Liver (tissue), 9 donors: ENCODE measurements around the gene DEPDC5. TPM values are rescaled to one million over a fixed set of nuclear protein-coding genes. Genes with fewer than 3 reads are reported as not detected.
A peak's percentile ranks its signal among the peaks of the same experiment; 100 is the strongest.

Experiments used
- DNase-seq: peaks from one replicate; pipeline ENCODE4 v3.0.0-alpha.2; 2017; ENCODE audit warnings: low spot score
- H3K27ac ChIP-seq, 2 donors: one replicate each; pipeline ENCODE4 v1.7.0; 2013; ENCODE audit warnings: inconsistent platforms in 2 of 2, low read length in 2 of 2, control low read depth in 1 of 2, low read depth in 1 of 2, mild to moderate bottlenecking in 1 of 2
- H3K27me3 ChIP-seq, 4 donors: one replicate each; pipeline versions ENCODE4 v1.6.1 to v1.7.0; 2013; ENCODE audit warnings: low read length in 3 of 4, inconsistent platforms in 1 of 4, mild to moderate bottlenecking in 1 of 4, moderate library complexity in 1 of 4; ENCODE audit not compliant: control insufficient read depth in 4 of 4, insufficient read depth in 4 of 4
- H3K36me3 ChIP-seq, 4 donors: one replicate each; pipeline versions ENCODE4 v1.6.1 to v1.7.0; 2013; ENCODE audit warnings: low read length in 3 of 4, mild to moderate bottlenecking in 3 of 4, low read depth in 1 of 4, moderate library complexity in 1 of 4; ENCODE audit not compliant: control insufficient read depth in 4 of 4, insufficient read depth in 3 of 4
- H3K4me1 ChIP-seq, 4 donors: one replicate each; pipeline versions ENCODE4 v1.6.1 to v1.7.0; 2013; ENCODE audit warnings: low read length in 3 of 4, mild to moderate bottlenecking in 3 of 4, moderate library complexity in 1 of 4; ENCODE audit not compliant: control insufficient read depth in 4 of 4, insufficient read depth in 4 of 4
- H3K4me3 ChIP-seq, 3 donors: one replicate each; pipeline versions ENCODE4 v1.6.1 to v1.7.0; 2013; ENCODE audit warnings: low read length in 3 of 3, control low read depth in 1 of 3, low read depth in 1 of 3, mild to moderate bottlenecking in 1 of 3
- H3K9ac ChIP-seq, 2 donors: one replicate each; pipeline ENCODE4 v1.7.0; 2013; ENCODE audit warnings: low read length in 2 of 2, mild to moderate bottlenecking in 2 of 2, moderate library complexity in 2 of 2, control low read depth in 1 of 2, low read depth in 1 of 2
- H3K9me3 ChIP-seq, 4 donors: one replicate each; pipeline versions ENCODE4 v1.6.1 to v1.7.0; 2013; ENCODE audit warnings: low read length in 3 of 4; ENCODE audit not compliant: control insufficient read depth in 4 of 4
- ATF3 ChIP-seq: IDR thresholded peaks from 2 replicates; pipeline ENCODE4 v1.6.1; 2016; ENCODE audit warnings: antibody characterized with exemption
- CTCF ChIP-seq: fragments of 150-350 bp; IDR thresholded peaks from 2 replicates; pipeline ENCODE4 v1.5.1; 2017; ENCODE audit warnings: improper control_type of control experiment, low read depth, low read length; ENCODE audit not compliant: missing input control
- EGR1 ChIP-seq, 2 donors: IDR thresholded peaks; 2 replicates each; pipeline ENCODE4 v1.6.1; 2016 to 2018; ENCODE audit warnings: antibody characterized with exemption in 2 of 2, low read depth in 2 of 2
- FOXA1 ChIP-seq: IDR thresholded peaks from 2 replicates; pipeline ENCODE4 v1.6.1; 2016; ENCODE audit warnings: antibody characterized with exemption
- FOXA2 ChIP-seq: IDR thresholded peaks from 2 replicates; pipeline ENCODE4 v1.6.1; 2016; ENCODE audit warnings: antibody characterized with exemption
- GABPA ChIP-seq, 2 donors: IDR thresholded peaks in 1 of 2; conservative IDR thresholded peaks in 1 of 2; 2 replicates each; pipeline ENCODE4 v1.6.1; 2016; ENCODE audit warnings: antibody characterized with exemption in 2 of 2, mild to moderate bottlenecking in 1 of 2, moderate library complexity in 1 of 2
- HNF4A ChIP-seq, 2 donors: conservative IDR thresholded peaks; 2 replicates each; pipeline ENCODE4 v1.6.1; 2016; ENCODE audit warnings: antibody characterized with exemption in 2 of 2, mild to moderate bottlenecking in 2 of 2
- HNF4G ChIP-seq: IDR thresholded peaks from 2 replicates; pipeline ENCODE4 v1.6.1; 2016; ENCODE audit warnings: antibody characterized with exemption
- JUND ChIP-seq, 2 donors: IDR thresholded peaks; 2 replicates each; pipeline ENCODE4 v1.6.1; 2016; ENCODE audit warnings: antibody characterized with exemption in 2 of 2
- NR2F2 ChIP-seq: IDR thresholded peaks from 2 replicates; pipeline ENCODE4 v1.6.1; 2016; ENCODE audit warnings: antibody characterized with exemption
- RAD21 ChIP-seq, 2 donors: IDR thresholded peaks; 2 replicates each; pipeline ENCODE4 v1.6.1; 2016; ENCODE audit warnings: antibody characterized with exemption in 2 of 2, mild to moderate bottlenecking in 2 of 2
- RXRA ChIP-seq, 2 donors: IDR thresholded peaks; 2 replicates each; pipeline ENCODE4 v1.6.1; 2017 to 2018; ENCODE audit warnings: antibody characterized with exemption in 2 of 2, mild to moderate bottlenecking in 1 of 2
- SP1 ChIP-seq: IDR thresholded peaks from 2 replicates; pipeline ENCODE4 v1.6.1; 2018; ENCODE audit warnings: antibody characterized with exemption, mild to moderate bottlenecking
- TAF1 ChIP-seq: conservative IDR thresholded peaks from 2 replicates; pipeline ENCODE4 v1.6.1; 2016; ENCODE audit warnings: antibody characterized with exemption, mild to moderate bottlenecking
- YY1 ChIP-seq: IDR thresholded peaks from 2 replicates; pipeline ENCODE4 v1.6.1; 2016; ENCODE audit warnings: antibody characterized with exemption, mild to moderate bottlenecking
- ZBTB33 ChIP-seq: IDR thresholded peaks from 2 replicates; pipeline ENCODE4 v1.6.1; 2016; ENCODE audit warnings: antibody characterized with exemption
- WGBS: extraction: QIAGEN DNeasy Blood & Tissue Kit; methylation state at CpG from one replicate; pipeline ENCODE4 v1.1.7; 2013; 5-methylcytosine and 5-hydroxymethylcytosine counted together
- polyA plus RNA-seq, 2 donors: library from polyadenylated mRNA; stranded (reverse) in 1 of 2; unstranded in 1 of 2; fragments of 200-250 nt in 1 of 2; fragments of >200 nt in 1 of 2; fragmentation: Nextera tagmentation in 1 of 2; extraction: Ambion mirVana in 1 of 2; gene quantifications; one replicate each; pipeline versions ENCODE4 v1.2.1 to v1.2.3, GENCODE V29; 2013 to 2015
- total RNA-seq, 2 donors: library from RNA; depleted of rRNA; stranded (reverse); fragments of >200 nt; gene quantifications; one replicate each; pipeline ENCODE4 v1.2.3, GENCODE V29; 2014
- TF ChIP-seq, protein P1 (sequence below): IDR thresholded peaks from 2 replicates; pipeline ENCODE4 v1.6.1; 2016; ENCODE audit warnings: antibody characterized with exemption, mild to moderate bottlenecking
- TF ChIP-seq, protein P2 (sequence below): IDR thresholded peaks from 2 replicates; pipeline ENCODE4 v1.6.1; 2016; ENCODE audit warnings: antibody characterized with exemption
- donor health status: healthy.
- donor health status: healthy.
- donor health status: healthy.
- donor health status: healthy.
- donor health status: healthy.

Gene DEPDC5
- total and polyA plus RNA-seq, 4 donors: 5.5 to 19.4 (median 12.6) TPM

DNA sequence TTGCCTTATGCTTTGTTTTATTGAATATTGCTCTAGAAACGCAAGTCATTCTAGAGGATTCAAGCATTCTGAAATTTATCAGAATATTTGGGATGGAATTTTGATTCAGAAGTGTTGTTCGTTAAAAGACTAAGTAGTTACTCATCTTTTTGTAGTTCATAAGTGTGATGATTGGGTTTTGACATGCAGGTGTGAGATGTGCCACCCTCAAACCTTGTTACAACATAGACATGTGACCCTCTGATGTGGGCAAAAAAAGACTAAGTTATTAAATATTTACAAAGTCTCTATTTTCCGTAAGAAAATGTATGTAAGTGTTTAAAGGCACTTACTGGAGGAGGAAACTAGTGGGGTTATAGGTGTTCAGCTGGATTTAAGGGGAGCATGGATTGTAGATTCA, 199.4 kb downstream of the DEPDC5 start:
- 90% methylated on average over 3 of the region's 3 CpGs for WGBS
- no peak for DNase-seq
- Histone ChIP-seq H3K4me3 (no peak overlapping the region), H3K36me3 (peaks cover 3 to 24% (median 17%) of the 10 kb centered on the region in 4 donors), H3K9me3 (no peaks in the 10 kb centered on the region), H3K9ac (no peak overlapping the region), H3K27me3 (no peaks in the 10 kb centered on the region), H3K27ac (peak overlapping the region in 1 of 2 donors; percentile 52), H3K4me1 (peaks cover 0 to 7% (median 2%) of the 10 kb centered on the region in 4 donors)
- TF ChIP-seq RXRA (IDR thresholded peaks at IDR 0.05) (no peak), YY1 (no peak), EGR1 (IDR thresholded peaks at IDR 0.05; ENCODE audit: low read depth in 2 of 2) (no peak), GABPA (IDR thresholded peaks at IDR 0.05 in 1 of 2, conservative IDR thresholded peaks at IDR 0.05 in 1 of 2) (no peak), ZBTB33 (no peak), HNF4A (conservative IDR thresholded peaks at IDR 0.05) (no peak), ATF3 (no peak), RAD21 (IDR thresholded peaks at IDR 0.05) (no peak), NR2F2 (no peak), HNF4G (no peak), CTCF (no peak), FOXA2 (no peak), FOXA1 (no peak), SP1 (no peak), JUND (IDR thresholded peaks at IDR 0.05) (no peak), TAF1 (no peak)
- TF ChIP-seq, protein P1, sequence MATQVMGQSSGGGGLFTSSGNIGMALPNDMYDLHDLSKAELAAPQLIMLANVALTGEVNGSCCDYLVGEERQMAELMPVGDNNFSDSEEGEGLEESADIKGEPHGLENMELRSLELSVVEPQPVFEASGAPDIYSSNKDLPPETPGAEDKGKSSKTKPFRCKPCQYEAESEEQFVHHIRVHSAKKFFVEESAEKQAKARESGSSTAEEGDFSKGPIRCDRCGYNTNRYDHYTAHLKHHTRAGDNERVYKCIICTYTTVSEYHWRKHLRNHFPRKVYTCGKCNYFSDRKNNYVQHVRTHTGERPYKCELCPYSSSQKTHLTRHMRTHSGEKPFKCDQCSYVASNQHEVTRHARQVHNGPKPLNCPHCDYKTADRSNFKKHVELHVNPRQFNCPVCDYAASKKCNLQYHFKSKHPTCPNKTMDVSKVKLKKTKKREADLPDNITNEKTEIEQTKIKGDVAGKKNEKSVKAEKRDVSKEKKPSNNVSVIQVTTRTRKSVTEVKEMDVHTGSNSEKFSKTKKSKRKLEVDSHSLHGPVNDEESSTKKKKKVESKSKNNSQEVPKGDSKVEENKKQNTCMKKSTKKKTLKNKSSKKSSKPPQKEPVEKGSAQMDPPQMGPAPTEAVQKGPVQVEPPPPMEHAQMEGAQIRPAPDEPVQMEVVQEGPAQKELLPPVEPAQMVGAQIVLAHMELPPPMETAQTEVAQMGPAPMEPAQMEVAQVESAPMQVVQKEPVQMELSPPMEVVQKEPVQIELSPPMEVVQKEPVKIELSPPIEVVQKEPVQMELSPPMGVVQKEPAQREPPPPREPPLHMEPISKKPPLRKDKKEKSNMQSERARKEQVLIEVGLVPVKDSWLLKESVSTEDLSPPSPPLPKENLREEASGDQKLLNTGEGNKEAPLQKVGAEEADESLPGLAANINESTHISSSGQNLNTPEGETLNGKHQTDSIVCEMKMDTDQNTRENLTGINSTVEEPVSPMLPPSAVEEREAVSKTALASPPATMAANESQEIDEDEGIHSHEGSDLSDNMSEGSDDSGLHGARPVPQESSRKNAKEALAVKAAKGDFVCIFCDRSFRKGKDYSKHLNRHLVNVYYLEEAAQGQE: no peak
- TF ChIP-seq, protein P2, sequence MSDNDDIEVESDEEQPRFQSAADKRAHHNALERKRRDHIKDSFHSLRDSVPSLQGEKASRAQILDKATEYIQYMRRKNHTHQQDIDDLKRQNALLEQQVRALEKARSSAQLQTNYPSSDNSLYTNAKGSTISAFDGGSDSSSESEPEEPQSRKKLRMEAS: no peak
